Neuronal stem cell (in vitro differentiated cells): ENCODE results near the gene C1QTNF12.
A peak's percentile ranks its signal among the peaks of the same experiment; 100 is the strongest.

Source experiments
- DNase-seq: peaks from one replicate; pipeline ENCODE4 v3.0.0-alpha.2; 2013; ENCODE audit warnings: low spot score
- H2AFZ ChIP-seq: one replicate; pipeline ENCODE4 v1.6.1; 2013; ENCODE audit warnings: mild to moderate bottlenecking, low read length, inconsistent platforms
- H2AK5ac ChIP-seq: 2 replicates; pipeline ENCODE4 v1.6.1; 2013; ENCODE audit warnings: low read depth, mild to moderate bottlenecking, inconsistent platforms, low read length, moderate library complexity, mixed read lengths
- H2BK120ac ChIP-seq: 2 replicates; pipeline ENCODE4 v1.6.1; 2013; ENCODE audit warnings: low read depth, mild to moderate bottlenecking, inconsistent platforms, low read length, moderate library complexity, mixed read lengths
- H2BK12ac ChIP-seq: one replicate; pipeline ENCODE4 v1.6.1; 2013; ENCODE audit warnings: low read length, inconsistent platforms
- H2BK15ac ChIP-seq: 2 replicates; pipeline ENCODE4 v1.6.1; 2013; ENCODE audit warnings: mild to moderate bottlenecking, low read length, inconsistent platforms, mixed read lengths
- H2BK5ac ChIP-seq: one replicate; pipeline ENCODE4 v1.6.1; 2013; ENCODE audit warnings: inconsistent platforms, mild to moderate bottlenecking, low read length, moderate library complexity
- H3K14ac ChIP-seq: one replicate; pipeline ENCODE4 v1.6.1; 2013; ENCODE audit warnings: low read length, inconsistent platforms
- H3K18ac ChIP-seq: 2 replicates; pipeline ENCODE4 v1.6.1; 2013; ENCODE audit warnings: low read length, inconsistent platforms
- H3K23ac ChIP-seq: 2 replicates; pipeline ENCODE4 v1.6.1; 2013; ENCODE audit warnings: low read depth, mild to moderate bottlenecking, mixed read lengths, low read length, inconsistent platforms; ENCODE audit not compliant: poor library complexity
- H3K27ac ChIP-seq: replicated peaks from 3 replicates; pipeline ENCODE4 v1.5.1; 2013; ENCODE audit warnings: low read length, inconsistent platforms
- H3K27me3 ChIP-seq, 3 experiments: 2 replicates each; pipeline ENCODE4 v1.6.1; 2013; ENCODE audit warnings: low read length in 3 of 3, mild to moderate bottlenecking in 2 of 3, inconsistent platforms in 1 of 3, low read depth in 1 of 3, mixed read lengths in 1 of 3, moderate library complexity in 1 of 3; ENCODE audit not compliant: control insufficient read depth in 3 of 3, insufficient read depth in 3 of 3
- H3K36me3 ChIP-seq, 2 donors: replicated peaks in 1 of 2; 2 replicates each; pipeline ENCODE4 v1.6.1; 2013; ENCODE audit warnings: low read length in 2 of 2; ENCODE audit not compliant: control insufficient read depth in 2 of 2, insufficient read depth in 2 of 2
- H3K4ac ChIP-seq: 2 replicates; pipeline ENCODE4 v1.6.1; 2013; ENCODE audit warnings: inconsistent platforms, mild to moderate bottlenecking, low read length, moderate library complexity
- H3K4me1 ChIP-seq, 2 donors: 1 replicate in 1 of 2; 2 replicates in 1 of 2; pipeline ENCODE4 v1.6.1; 2013; ENCODE audit warnings: low read length in 2 of 2, low read depth in 1 of 2; ENCODE audit not compliant: control insufficient read depth in 2 of 2, insufficient read depth in 1 of 2
- H3K4me2 ChIP-seq: one replicate; pipeline ENCODE4 v1.6.1; 2013; ENCODE audit warnings: mild to moderate bottlenecking, low read length, inconsistent platforms; ENCODE audit not compliant: insufficient read depth, poor library complexity, severe bottlenecking
- H3K4me3 ChIP-seq, 2 donors: 2 replicates each; pipeline ENCODE4 v1.5.1; 2013; ENCODE audit warnings: low read length in 2 of 2, mild to moderate bottlenecking in 2 of 2, inconsistent platforms in 1 of 2, moderate library complexity in 1 of 2
- H3K79me1 ChIP-seq: one replicate; pipeline ENCODE4 v1.6.1; 2013; ENCODE audit warnings: low read depth, mild to moderate bottlenecking, inconsistent platforms, low read length, moderate library complexity
- H3K9ac ChIP-seq: one replicate; pipeline ENCODE4 v1.6.1; 2013; ENCODE audit warnings: mild to moderate bottlenecking, low read depth, low read length, inconsistent platforms; ENCODE audit not compliant: poor library complexity
- H3K9me3 ChIP-seq, 2 donors: replicated peaks in 1 of 2; 2 replicates each; pipeline versions ENCODE3 to v1.6.1; 2013; ENCODE audit warnings: low read length in 2 of 2, mild to moderate bottlenecking in 2 of 2, inconsistent platforms in 1 of 2, low read depth in 1 of 2, mixed read lengths in 1 of 2, moderate library complexity in 1 of 2; ENCODE audit not compliant: control insufficient read depth in 2 of 2, insufficient read depth in 1 of 2
- H4K8ac ChIP-seq: one replicate; pipeline ENCODE4 v1.6.1; 2013; ENCODE audit warnings: low read depth, mild to moderate bottlenecking, inconsistent platforms, low read length, moderate library complexity
- H4K91ac ChIP-seq: one replicate; pipeline ENCODE4 v1.6.1; 2013; ENCODE audit warnings: low read length, low read depth, mild to moderate bottlenecking, inconsistent platforms; ENCODE audit not compliant: poor library complexity
- WGBS, 2 donors: extraction: QIAGEN DNeasy Blood & Tissue Kit; methylation state at CpG; one replicate each; pipeline ENCODE4 v1.1.7; 2013; ENCODE audit warnings: missing lambda C conversion rate in 2 of 2, mixed read lengths in 1 of 2; ENCODE audit not compliant: insufficient read length in 2 of 2, insufficient replicate concordance in 1 of 2; ENCODE audit errors: extremely low coverage in 2 of 2; 5-methylcytosine and 5-hydroxymethylcytosine counted together

C1QTNF12 gene

DNA sequence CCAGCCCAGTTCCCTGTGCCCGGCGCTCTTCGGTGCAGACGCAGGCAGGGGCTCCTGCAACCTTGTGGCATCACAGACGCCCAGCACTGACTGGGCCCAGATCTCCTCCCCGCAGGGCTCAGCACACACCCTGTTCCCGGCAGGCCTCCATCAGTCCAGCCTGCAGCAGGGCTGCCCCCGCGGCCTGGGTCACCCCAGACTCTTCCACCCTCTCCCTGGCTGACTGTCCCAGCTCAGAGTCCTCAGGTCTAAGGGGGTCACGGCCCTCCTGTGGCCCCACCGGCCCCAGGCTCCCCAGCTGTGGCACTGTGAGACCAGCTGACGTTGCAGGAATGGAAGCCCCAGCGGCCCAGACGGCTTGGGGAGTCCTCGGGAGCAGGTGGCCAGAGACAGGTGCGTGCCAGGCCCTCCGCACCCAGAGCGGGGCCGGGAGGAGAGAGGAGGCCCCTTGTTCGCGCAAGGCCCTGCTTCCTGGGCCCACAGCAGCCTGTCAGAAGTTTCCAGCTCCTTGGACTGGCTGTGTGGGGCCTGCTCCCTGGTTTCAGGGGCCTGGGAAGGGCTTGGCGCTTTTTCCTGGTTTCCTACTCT, 10.3 kb downstream of the C1QTNF12 start:
- peaks cover 12% of the 10 kb centered on the region for H3K79me1 ChIP-seq
- H3K4ac ChIP-seq, result no peak overlapping the region
- no peak overlapping the region for H2AFZ ChIP-seq
- H3K9me3 ChIP-seq, result peaks cover 0 to 12% of the 10 kb centered on the region in 2 donors
- no peak overlapping the region for H2BK15ac ChIP-seq
- H3K36me3 ChIP-seq, result peaks cover 12 to 22% of the 10 kb centered on the region in 2 donors
- no peak overlapping the region for H4K91ac ChIP-seq
- peak overlapping the region; percentile 87 for H3K23ac ChIP-seq
- no peak overlapping the region for H3K4me3 ChIP-seq
- H3K4me2 ChIP-seq, result no peak overlapping the region
- H3K9ac ChIP-seq, result no peak overlapping the region
- H2BK5ac ChIP-seq, result no peak overlapping the region
- no CpG with 5 or more reads among the region's 22 CpGs for WGBS, 2 donors
- H3K14ac ChIP-seq, result peak overlapping the region; percentile 8
- no peak for DNase-seq
- H3K18ac ChIP-seq, result peak overlapping the region; percentile 48
- peaks cover 17 to 41% of the 10 kb centered on the region in 2 donors for H3K4me1 ChIP-seq
- no peak overlapping the region for H2BK120ac ChIP-seq
- H3K27me3 ChIP-seq, result peaks cover 0 to 4% (median 0%) of the 10 kb centered on the region in 3 experiments
- H4K8ac ChIP-seq, result no peak overlapping the region
- H2AK5ac ChIP-seq, result peak overlapping the region; percentile 46
- H3K27ac ChIP-seq, result no peak overlapping the region
- no peak overlapping the region for H2BK12ac ChIP-seq

- Histone ChIP-seq H2BK12ac (no peak overlapping the region), H3K4ac (no peak overlapping the region), H3K79me1 (peaks cover 12% of the 10 kb centered on the region), H3K4me2 (no peak overlapping the region), H2BK5ac (peak overlapping the region; percentile 19), H3K9me3 (peaks cover 0 to 12% of the 10 kb centered on the region in 2 donors), H3K36me3 (peaks cover 12 to 23% of the 10 kb centered on the region in 2 donors), H2AK5ac (no peak overlapping the region), H3K4me1 (peaks cover 20 to 44% of the 10 kb centered on the region in 2 donors), H4K8ac (no peak overlapping the region), H2BK120ac (no peak overlapping the region), H2BK15ac (no peak overlapping the region), H2AFZ (no peak overlapping the region), H3K18ac (no peak overlapping the region), H3K14ac (peak overlapping the region; percentile 63), H3K27ac (no peak overlapping the region), H4K91ac (no peak overlapping the region), H3K4me3 (no peak overlapping the region), H3K27me3 (no peaks in the 10 kb centered on the region), H3K9ac (no peak overlapping the region), H3K23ac (peak overlapping the region; percentile 34)
- DNase-seq, result no peak
- no CpG with 5 or more reads among the region's 27 CpGs for WGBS, 2 donors
Measured at GRCh38 chr1:1235016-1235744, 11.3 kb downstream of the C1QTNF12 start.

GRCh38 chr1:1234180-1234808, 12.2 kb downstream of the C1QTNF12 start:
- peaks cover 0 to 12% of the 10 kb centered on the region in 2 donors for H3K9me3 ChIP-seq
- peaks cover 12% of the 10 kb centered on the region for H3K79me1 ChIP-seq
- no peak overlapping the region for H3K27ac ChIP-seq
- no peak overlapping the region for H2BK12ac ChIP-seq
- no peak overlapping the region for H4K8ac ChIP-seq
- H2AK5ac ChIP-seq, result no peak overlapping the region
- no peaks in the 10 kb centered on the region for H3K27me3 ChIP-seq
- H3K9ac ChIP-seq, result no peak overlapping the region
- H2BK15ac ChIP-seq, result no peak overlapping the region
- no peak overlapping the region for H2AFZ ChIP-seq
- peaks cover 14 to 35% of the 10 kb centered on the region in 2 donors for H3K4me1 ChIP-seq
- no peak overlapping the region for H2BK120ac ChIP-seq
- DNase-seq, result no peak
- H3K4ac ChIP-seq, result no peak overlapping the region
- no peak overlapping the region for H3K4me2 ChIP-seq
- peak overlapping the region; percentile 8 for H3K23ac ChIP-seq
- no peak overlapping the region for H3K4me3 ChIP-seq
- peaks cover 12 to 32% of the 10 kb centered on the region in 2 donors for H3K36me3 ChIP-seq
- H3K14ac ChIP-seq, result no peak overlapping the region
- H3K18ac ChIP-seq, result no peak overlapping the region
- no peak overlapping the region for H2BK5ac ChIP-seq
- no peak overlapping the region for H4K91ac ChIP-seq
- WGBS, 2 donors, result no CpG with 5 or more reads among the region's 28 CpGs

DNA sequence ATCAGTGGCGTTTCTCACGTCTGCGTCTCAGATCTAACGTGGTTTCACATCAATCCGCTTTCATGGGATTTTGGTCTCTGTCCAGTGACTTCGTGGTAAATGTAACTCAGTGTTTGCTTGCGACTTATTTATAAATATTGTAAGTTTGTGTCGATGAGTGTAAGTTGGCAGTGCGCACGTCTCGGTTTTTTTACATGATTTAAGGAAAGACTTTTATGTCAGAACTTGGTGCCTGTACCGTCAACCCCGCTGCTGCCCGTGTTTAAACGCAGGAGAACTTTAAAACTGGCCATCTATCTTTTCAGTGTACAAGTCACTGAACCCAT, 13.0 kb downstream of the C1QTNF12 start:
- H2BK120ac ChIP-seq, result no peak overlapping the region
- DNase-seq, result no peak
- H3K4me2 ChIP-seq, result no peak overlapping the region
- H4K91ac ChIP-seq, result no peak overlapping the region
- peaks cover 0 to 12% of the 10 kb centered on the region in 2 donors for H3K9me3 ChIP-seq
- H2AFZ ChIP-seq, result no peak overlapping the region
- no CpG with 5 or more reads among the region's 15 CpGs for WGBS, 2 donors
- H4K8ac ChIP-seq, result no peak overlapping the region
- no peak overlapping the region for H3K14ac ChIP-seq
- no peak overlapping the region for H3K23ac ChIP-seq
- H2BK15ac ChIP-seq, result no peak overlapping the region
- peaks cover 14 to 30% of the 10 kb centered on the region in 2 donors for H3K4me1 ChIP-seq
- H3K36me3 ChIP-seq, result peaks cover 14 to 37% of the 10 kb centered on the region in 2 donors
- no peak overlapping the region for H3K4me3 ChIP-seq
- no peak overlapping the region for H3K18ac ChIP-seq
- H3K27ac ChIP-seq, result no peak overlapping the region
- H3K4ac ChIP-seq, result no peak overlapping the region
- no peak overlapping the region for H3K9ac ChIP-seq
- H3K27me3 ChIP-seq, result no peaks in the 10 kb centered on the region
- H3K79me1 ChIP-seq, result peaks cover 13% of the 10 kb centered on the region
- no peak overlapping the region for H2BK5ac ChIP-seq
- no peak overlapping the region for H2BK12ac ChIP-seq
- peak overlapping the region; percentile 100 for H2AK5ac ChIP-seq
